Immature natural killer cell (primary cell): ENCODE results near the gene SPAG6. TPM values are rescaled to one million over a fixed set of nuclear protein-coding genes. Genes with fewer than 3 reads are reported as not detected.

Experiments used
- DNase-seq, 3 donors: peaks; one replicate each; pipeline ENCODE4 v3.0.0; 2022; ENCODE audit warnings: mixed read lengths in 1 of 3
- H3K27ac Mint-ChIP-seq, 6 donors: one replicate each; pipeline ENCODE4 v1.8.0; 2020; ENCODE audit warnings: mixed read lengths in 6 of 6, mild to moderate bottlenecking in 5 of 6, inconsistent platforms in 4 of 6, moderate library complexity in 3 of 6
- H3K27me3 Mint-ChIP-seq, 3 donors: one replicate each; pipeline ENCODE4 v1.8.0; 2020 to 2021; ENCODE audit warnings: low read depth in 3 of 3, mild to moderate bottlenecking in 3 of 3, mixed read lengths in 3 of 3, moderate library complexity in 3 of 3, inconsistent platforms in 1 of 3
- H3K36me3 Mint-ChIP-seq, 3 donors: one replicate each; pipeline ENCODE4 v1.8.0; 2020; ENCODE audit warnings: mixed read lengths in 3 of 3, inconsistent platforms in 2 of 3, mild to moderate bottlenecking in 2 of 3
- H3K4me1 Mint-ChIP-seq, 2 donors: one replicate each; pipeline ENCODE4 v1.8.0; 2020; ENCODE audit warnings: inconsistent platforms in 2 of 2, mild to moderate bottlenecking in 2 of 2, mixed read lengths in 2 of 2, moderate library complexity in 1 of 2
- H3K4me3 Mint-ChIP-seq, 5 donors: one replicate each; pipeline ENCODE4 v1.8.0; 2020; ENCODE audit warnings: mild to moderate bottlenecking in 5 of 5, mixed read lengths in 5 of 5, inconsistent platforms in 3 of 5, moderate library complexity in 3 of 5
- H3K9me3 Mint-ChIP-seq, 6 donors: one replicate each; pipeline ENCODE4 v1.8.0; 2020; ENCODE audit warnings: mild to moderate bottlenecking in 6 of 6, mixed read lengths in 6 of 6, inconsistent platforms in 4 of 6, moderate library complexity in 3 of 6
- polyA plus RNA-seq, 3 donors: library from polyadenylated mRNA; unstranded; fragments of 300-500 nt; fragmentation: Illumina TruSeq; gene quantifications; one replicate each; pipeline ENCODE4 v1.2.3, GENCODE V29; 2021

SPAG6 gene
- polyA plus RNA-seq, 3 donors from 2014 or later, result not detected

DNA sequence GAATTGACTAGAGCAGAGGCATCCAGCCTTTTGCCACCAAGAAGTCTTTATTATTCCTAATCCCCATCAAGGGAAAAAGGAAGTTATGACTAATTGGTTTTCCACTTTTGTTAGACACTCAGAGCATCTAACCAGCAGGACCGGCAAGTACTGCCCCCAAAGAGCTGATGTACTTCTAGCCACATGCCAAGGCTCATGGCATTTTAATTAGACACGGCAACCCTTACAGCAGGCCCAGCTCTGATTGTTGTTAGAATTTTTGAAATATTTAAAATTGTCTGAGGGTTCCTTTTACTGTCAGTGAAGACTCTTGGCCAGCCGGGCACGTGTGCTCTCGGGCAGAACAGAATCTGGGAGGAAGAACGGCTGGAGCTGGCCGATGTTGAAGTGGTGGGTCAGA is 114.8 kb downstream of the SPAG6 start:
- no peak overlapping the region for H3K27ac Mint-ChIP-seq
- H3K27me3 Mint-ChIP-seq, result peaks cover 0 to 2% (median 0%) of the 10 kb centered on the region in 3 donors
- H3K36me3 Mint-ChIP-seq, result peaks cover 0 to 3% (median 0%) of the 10 kb centered on the region in 3 donors
- no peak overlapping the region for H3K4me3 Mint-ChIP-seq
- H3K4me1 Mint-ChIP-seq, result no peaks in the 10 kb centered on the region
- DNase-seq, result no peak
- H3K9me3 Mint-ChIP-seq, result no peaks in the 10 kb centered on the region

DNA sequence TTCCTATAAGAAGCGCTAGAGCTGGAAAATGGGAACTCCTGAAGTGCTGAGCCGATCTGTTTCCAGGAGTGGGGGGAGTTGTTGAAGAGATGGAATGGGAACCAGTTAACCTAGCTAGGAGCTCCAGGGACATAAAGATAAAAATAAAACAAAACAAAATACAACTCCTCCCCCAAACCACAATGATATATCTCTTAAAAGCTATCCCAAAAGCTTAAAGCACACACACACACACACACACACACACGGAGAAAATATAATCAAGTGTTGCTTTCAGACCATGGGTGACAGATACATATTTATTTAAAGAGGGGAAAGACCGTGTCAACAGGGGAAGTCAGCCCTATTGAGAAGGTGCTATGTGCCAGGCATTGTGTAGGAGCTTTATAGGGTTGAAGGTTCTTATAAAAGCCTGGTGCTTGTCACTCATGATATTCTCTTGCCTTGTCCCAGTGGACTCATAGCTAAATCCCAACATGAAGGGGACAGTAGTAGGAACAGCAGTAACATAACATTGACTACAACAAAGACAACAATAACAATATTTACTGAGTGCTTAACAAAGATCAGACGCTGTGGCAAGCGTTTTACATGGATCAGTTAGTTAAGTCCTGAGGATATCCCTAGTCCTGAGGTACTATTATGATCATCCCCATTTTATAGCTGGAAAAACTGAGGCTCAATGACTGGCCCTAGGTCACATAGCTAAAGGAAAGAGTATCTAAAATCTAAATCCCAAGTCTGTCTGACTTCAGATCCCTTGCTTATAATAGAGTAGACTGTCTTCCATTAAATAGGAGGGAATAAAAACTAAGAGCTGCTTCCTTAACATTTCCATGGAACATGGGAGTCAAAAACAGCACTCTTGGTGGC is 115.5 kb downstream of the SPAG6 start:
- peaks cover 0 to 2% (median 0%) of the 10 kb centered on the region in 3 donors for H3K27me3 Mint-ChIP-seq
- no peak overlapping the region for H3K4me3 Mint-ChIP-seq
- no peak overlapping the region for H3K27ac Mint-ChIP-seq
- DNase-seq, result no peak
- no peaks in the 10 kb centered on the region for H3K9me3 Mint-ChIP-seq
- H3K4me1 Mint-ChIP-seq, result no peaks in the 10 kb centered on the region
- peaks cover 0 to 3% (median 0%) of the 10 kb centered on the region in 3 donors for H3K36me3 Mint-ChIP-seq

DNA sequence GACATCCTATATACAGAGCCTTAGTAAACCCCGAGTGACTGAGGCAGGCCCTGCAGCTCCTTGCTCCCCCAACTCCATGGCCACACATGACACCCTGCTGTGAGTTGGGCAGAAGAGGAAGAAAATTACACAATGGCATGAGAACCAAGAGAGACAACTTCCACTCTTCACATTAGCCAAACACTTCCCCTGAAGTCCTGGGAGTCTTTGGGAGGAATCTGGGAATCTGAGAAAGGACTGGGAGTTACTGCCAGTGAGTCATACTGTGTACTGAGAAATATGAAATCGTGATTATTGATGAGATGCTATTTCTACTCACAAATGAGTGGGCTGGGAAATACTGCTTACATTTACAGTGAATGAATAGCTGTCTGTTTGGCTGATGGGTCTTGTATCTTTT is 116.6 kb downstream of the SPAG6 start:
- H3K9me3 Mint-ChIP-seq, result no peaks in the 10 kb centered on the region
- no peaks in the 10 kb centered on the region for H3K27me3 Mint-ChIP-seq
- no peak for DNase-seq
- no peak overlapping the region for H3K4me3 Mint-ChIP-seq
- peaks cover 0 to 3% (median 0%) of the 10 kb centered on the region in 3 donors for H3K36me3 Mint-ChIP-seq
- no peaks in the 10 kb centered on the region for H3K4me1 Mint-ChIP-seq
- H3K27ac Mint-ChIP-seq, result no peak overlapping the region

DNA sequence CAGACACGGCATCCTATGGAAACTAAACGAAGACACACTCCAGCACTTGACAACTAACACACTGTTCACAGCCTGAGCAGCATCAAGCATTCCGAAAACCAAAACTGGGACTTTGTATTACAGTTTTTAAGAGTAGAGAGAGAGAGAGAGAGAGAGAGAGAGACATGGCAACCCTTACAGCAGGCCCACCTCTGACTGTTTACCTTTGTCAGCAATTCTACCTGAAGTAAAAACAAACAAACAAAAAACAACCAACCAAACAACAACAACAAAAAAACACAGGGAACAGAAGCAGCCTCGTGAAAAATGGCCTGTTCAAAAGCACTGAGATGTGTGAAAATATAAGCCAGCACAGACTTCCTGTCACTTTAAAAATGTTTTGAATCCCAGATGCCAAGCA is 118.0 kb downstream of the SPAG6 start:
- Mint-ChIP-seq H3K27me3 (no peaks in the 10 kb centered on the region), H3K4me3 (no peak overlapping the region), H3K4me1 (no peaks in the 10 kb centered on the region), H3K27ac (no peak overlapping the region), H3K36me3 (peaks cover 0 to under 1% (median 0%) of the 10 kb centered on the region in 3 donors), H3K9me3 (no peaks in the 10 kb centered on the region)
- DNase-seq, result no peak

DNA sequence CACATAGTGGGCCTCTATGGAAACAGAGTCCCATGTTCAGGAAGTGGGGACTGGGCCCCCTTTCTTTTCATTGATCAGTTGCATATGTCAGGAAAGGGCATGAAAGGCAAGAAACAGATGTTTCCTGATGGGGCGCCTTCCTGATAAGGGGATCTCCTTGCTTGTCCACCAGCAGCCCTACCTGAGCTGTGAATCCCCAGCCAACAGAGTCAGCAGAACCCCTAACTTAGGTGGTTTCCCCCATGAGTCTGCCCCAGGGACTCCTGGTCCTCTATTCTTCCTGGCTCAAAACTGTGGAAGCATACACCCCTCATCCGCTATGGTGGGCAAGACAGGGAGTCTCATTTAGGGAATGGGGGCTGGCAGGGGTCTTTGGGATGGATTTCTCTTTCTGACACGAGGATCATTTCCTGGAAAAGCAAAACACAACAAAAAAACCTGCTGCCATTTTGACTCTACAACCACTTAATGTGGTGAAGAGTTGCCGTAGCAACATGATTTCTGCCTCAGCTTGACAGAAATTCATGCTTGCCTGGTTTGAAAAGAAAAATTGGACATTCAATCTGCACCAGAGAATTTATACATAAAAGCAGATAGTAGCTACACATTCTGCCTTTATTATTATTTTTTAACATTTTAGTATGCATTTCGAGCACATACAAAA is 119.8 kb downstream of the SPAG6 start:
- Mint-ChIP-seq H3K4me3 (no peak overlapping the region), H3K27ac (no peak overlapping the region), H3K36me3 (no peaks in the 10 kb centered on the region), H3K4me1 (no peaks in the 10 kb centered on the region), H3K27me3 (peaks cover 0 to 4% (median 2%) of the 10 kb centered on the region in 3 donors), H3K9me3 (no peaks in the 10 kb centered on the region)
- DNase-seq, result no peak

DNA sequence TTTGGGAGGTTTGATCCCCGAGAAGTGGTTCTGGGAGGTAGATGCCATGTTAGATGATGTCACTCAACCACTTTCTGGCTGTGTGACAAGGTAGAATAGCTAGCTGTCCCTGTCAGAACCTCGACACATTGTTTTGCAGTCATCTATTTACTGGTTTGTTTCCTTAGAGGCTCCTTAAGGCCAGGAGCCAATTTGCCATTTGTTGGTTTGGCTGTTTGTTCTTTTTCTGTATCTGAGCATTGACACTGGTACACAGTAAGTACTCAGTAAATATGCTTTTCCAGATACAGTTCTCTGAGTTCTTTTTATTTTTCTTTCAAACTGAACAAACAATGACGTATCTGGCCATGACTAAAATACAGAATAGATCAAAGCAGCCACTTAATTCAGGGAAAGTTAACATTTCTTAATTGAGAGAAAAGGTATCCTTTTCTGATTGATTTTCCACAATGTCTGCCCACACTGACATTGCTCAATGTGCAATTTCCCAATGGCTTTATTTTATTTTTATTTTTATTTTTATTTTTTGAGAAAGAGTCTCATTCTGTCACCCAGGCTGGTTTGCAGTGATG is 121.6 kb downstream of the SPAG6 start:
- H3K4me1 Mint-ChIP-seq, result no peaks in the 10 kb centered on the region

More for the DNA sequence above, 121.6 kb downstream of the SPAG6 start:
- H3K36me3 Mint-ChIP-seq, result peaks cover 0 to 3% (median 0%) of the 10 kb centered on the region in 3 donors
- peaks cover 4 to 8% (median 5%) of the 10 kb centered on the region in 3 donors for H3K27me3 Mint-ChIP-seq
- H3K27ac Mint-ChIP-seq, result no peak overlapping the region
- H3K9me3 Mint-ChIP-seq, result no peaks in the 10 kb centered on the region
- DNase-seq, result no peak
- H3K4me3 Mint-ChIP-seq, result no peak overlapping the region

Other genes with a start within 250 kb of the SPAG6 start
- not detected for gene EBLN1, start 127.5 kb upstream of the SPAG6 start, polyA plus RNA-seq
- 100 to 1,000 TPM in 1 of 3 donors, 10 to 100 TPM in 2; 80.5 to 112 (median 82.6) TPM for gene COMMD3, start 29.1 kb upstream of the SPAG6 start, polyA plus RNA-seq
- 10 to 100 TPM; 23.4 to 52.9 (median 29.6) TPM for gene BMI1, start 24.4 kb upstream of the SPAG6 start, polyA plus RNA-seq